K562 (cell line): ENCODE data around the gene EBI3. TPM values are rescaled to one million over a fixed set of nuclear protein-coding genes. Genes with fewer than 3 reads are reported as not detected.

ENCODE experiments used
- ATAC-seq: fragments of 200-7000 bp; cut with Tn5 transposase; 3 replicates; pipeline ENCODE4 v1.9.1; 2020; ENCODE audit warnings: moderate library complexity
- BruUV-seq: library from RNA; stranded (reverse); fragments of 400-500 nt; replicated peaks from 2 replicates; lab custom pipeline; 2021; lab: Mats Ljungman, UMichigan
- CTCF ChIA-PET: fragments of 300-600 bp; formaldehyde crosslinking; extraction: SDS; loops from one replicate; lab custom pipeline; 2021; ENCODE audit warnings: low intra/inter-chr PET ratio; lab: Yijun Ruan, JAX
- POLR2A ChIA-PET: fragments of 300-600, 350-650 bp; sonication (Branson Sonifier 250); formaldehyde crosslinking; extraction: SDS; loops from one replicate; lab custom pipeline; 2021; ENCODE audit warnings: antibody characterized with exemption, inconsistent platforms; lab: Yijun Ruan, JAX
- DNase-seq, 4 experiments: peaks; one replicate each; pipeline versions ENCODE4 v3.0.0 to v3.0.0-alpha.2; 2011 to 2018; ENCODE audit warnings: low spot score in 3 of 4, mixed read lengths in 3 of 4; ENCODE audit errors: extremely low read depth in 1 of 4
- FAIRE-seq: peaks from 2 replicates; lab custom pipeline; 2011; peaks lifted over from hg19 to GRCh38; lab: Jason Lieb, UNC
- H2AFZ ChIP-seq: 2 replicates; pipeline ENCODE4 v1.6.0; 2011; ENCODE audit warnings: low read depth, low read length, control low read depth, inconsistent platforms
- H3K27ac ChIP-seq: fragments of 200-600 bp; 3 replicates; pipeline ENCODE4 v1.8.0; 2011; ENCODE audit warnings: low read depth, mild to moderate bottlenecking, control low read depth, inconsistent platforms, low read length, moderate library complexity, mixed read lengths; ENCODE audit errors: extremely low read depth
- H3K27me3 ChIP-seq, 2 experiments: fragments of 300-600 bp in 1 of 2; 2 replicates in 1 of 2; 3 replicates in 1 of 2; pipeline versions ENCODE4 v1.6.0 to v1.8.0; 2011; ENCODE audit warnings: inconsistent platforms in 2 of 2, low read length in 2 of 2, mild to moderate bottlenecking in 1 of 2, mixed read lengths in 1 of 2, moderate library complexity in 1 of 2; ENCODE audit not compliant: control insufficient read depth in 2 of 2, insufficient read depth in 2 of 2
- H3K36me3 ChIP-seq: fragments of 300-600 bp; 3 replicates; pipeline ENCODE4 v1.8.0; 2011; ENCODE audit warnings: mild to moderate bottlenecking, low read length, inconsistent platforms; ENCODE audit not compliant: control insufficient read depth, insufficient read depth
- H3K4me1 ChIP-seq, 2 experiments: fragments of 200-600 bp in 1 of 2; replicated peaks in 1 of 2; 2 replicates in 1 of 2; 3 replicates in 1 of 2; pipeline versions ENCODE4 v1.5.1 to v1.8.0; 2011; ENCODE audit warnings: inconsistent platforms in 2 of 2, low read length in 2 of 2, mild to moderate bottlenecking in 1 of 2, mixed read lengths in 1 of 2, moderate library complexity in 1 of 2; ENCODE audit not compliant: control insufficient read depth in 2 of 2, insufficient read depth in 2 of 2
- H3K4me2 ChIP-seq: 2 replicates; pipeline ENCODE4 v1.6.1; 2011; ENCODE audit warnings: low read length, control low read depth, inconsistent platforms, mixed read lengths; ENCODE audit not compliant: insufficient read depth
- H3K4me3 ChIP-seq: fragments of 200-600 bp; sonication (generic), shearing (Covaris generic); 2 replicates; pipeline ENCODE4 v1.5.1; 2016; ENCODE audit warnings: control low read depth, inconsistent platforms
- H3K79me2 ChIP-seq: fragments of 200-600 bp; 3 replicates; pipeline ENCODE4 v1.8.0; 2011; ENCODE audit warnings: low read length, inconsistent platforms; ENCODE audit not compliant: control insufficient read depth, insufficient read depth
- H3K9ac ChIP-seq, 2 experiments: 2 replicates each; pipeline versions ENCODE4 v1.6.0 to v1.6.1; 2011; ENCODE audit warnings: low read depth in 2 of 2, low read length in 2 of 2, control low read depth in 1 of 2, inconsistent platforms in 1 of 2, mild to moderate bottlenecking in 1 of 2, mixed read lengths in 1 of 2; ENCODE audit not compliant: insufficient read depth in 1 of 2
- H3K9me1 ChIP-seq: one replicate; pipeline ENCODE4 v1.6.0; 2011; ENCODE audit warnings: inconsistent platforms, mild to moderate bottlenecking, low read length, moderate library complexity; ENCODE audit not compliant: control insufficient read depth, insufficient read depth
- H3K9me3 ChIP-seq: replicated peaks from 2 replicates; pipeline ENCODE4 v1.5.1; 2011; ENCODE audit warnings: low read depth, low read length, inconsistent platforms; ENCODE audit not compliant: control insufficient read depth, insufficient read depth
- H4K20me1 ChIP-seq: replicated peaks from 2 replicates; pipeline ENCODE4 v1.6.1; 2011; ENCODE audit warnings: low read length, inconsistent platforms, mixed read lengths; ENCODE audit not compliant: control insufficient read depth, insufficient read depth
- KAT2B ChIP-seq: IDR thresholded peaks from one replicate; pipeline ENCODE4 v1.6.1; 2012; ENCODE audit warnings: low read depth, mild to moderate bottlenecking, control low read depth, inconsistent platforms, low read length, moderate library complexity
- NCOA6 ChIP-seq: fragments of 450-650 bp; IDR thresholded peaks from 2 replicates; pipeline ENCODE4 v1.6.1; 2017; ENCODE audit warnings: mild to moderate bottlenecking
- NFRKB ChIP-seq: fragments of 450-650 bp; IDR thresholded peaks from 2 replicates; pipeline ENCODE4 v1.6.1; 2016; ENCODE audit warnings: low read depth
- YY1 ChIP-seq, 3 experiments: IDR thresholded peaks; 2 replicates each; pipeline ENCODE4 v1.6.1; 2011; ENCODE audit warnings: low read length in 2 of 3, mild to moderate bottlenecking in 2 of 3, moderate library complexity in 2 of 3, borderline replicate concordance in 1 of 3, control low read depth in 1 of 3, low read depth in 1 of 3; ENCODE audit not compliant: insufficient read depth in 3 of 3, insufficient replicate concordance in 2 of 3, control insufficient read depth in 1 of 3, insufficient read length in 1 of 3; ENCODE audit errors: extremely low read depth in 1 of 3
- ZNF24 ChIP-seq: fragments of 450-650 bp; IDR thresholded peaks from 2 replicates; pipeline ENCODE4 v1.6.1; 2016
- WGBS: fragments of 100-300 bp; shearing (Covaris generic); methylation state at CpG from one replicate; pipeline ENCODE4 v1.1.6; 2016; ENCODE audit warnings: low coverage, mixed read lengths; ENCODE audit not compliant: insufficient coverage; ENCODE audit errors: missing lambda C conversion rate; 5-methylcytosine and 5-hydroxymethylcytosine counted together
- in situ Hi-C: fragments of 300-500 bp; cut with MboI; formaldehyde crosslinking; loops from 4 replicates; pipeline ENCODE4 v1.15.0; 2018; ENCODE audit warnings: inconsistent platforms, mixed read lengths
- intact Hi-C: fragments of 100-400 bp; cut with micrococcal nuclease; formaldehyde crosslinking; loops from 2 replicates; pipeline ENCODE4 v1.14.2; 2022
- polyA plus RNA-seq, 8 experiments: library from polyadenylated mRNA; depleted of rRNA in 4 of 8; stranded (reverse) in 5 of 8; unstranded in 3 of 8; fragments of >200 nt; fragmentation: Nextera tagmentation in 2 of 8; fragmentation: Illumina TruSeq in 1 of 8; extraction: Ambion mirVana in 2 of 8; extraction: Trizol in 1 of 8; gene quantifications; 2 replicates each; pipeline versions ENCODE4 v1.2.1 to v1.2.3, GENCODE V29; 2011 to 2014; ENCODE audit warnings: inconsistent platforms in 1 of 8, missing spikeins in 1 of 8
- total RNA-seq, 7 experiments: library from RNA; depleted of rRNA in 6 of 7; stranded (reverse); fragments of >200 nt in 6 of 7; fragmentation: Illumina TruSeq in 2 of 7; extraction: Trizol in 2 of 7; gene quantifications; 2 replicates each; pipeline versions ENCODE4 v1.2.1 to v1.2.3, GENCODE V29; 2011 to 2021; ENCODE audit warnings: low replicate concordance in 1 of 7
- TF ChIP-seq, protein P1 (sequence below): fragments of 450-650 bp; IDR thresholded peaks from 2 replicates; pipeline ENCODE4 v1.6.1; 2017; ENCODE audit warnings: mild to moderate bottlenecking, moderate library complexity
- TF ChIP-seq, protein P2 (sequence below), 2 experiments: fragments of 450-650 bp; IDR thresholded peaks; 2 replicates each; pipeline ENCODE4 v1.6.1; 2016; ENCODE audit warnings: mild to moderate bottlenecking in 2 of 2, borderline replicate concordance in 1 of 2, low read depth in 1 of 2, moderate library complexity in 1 of 2

The EBI3 gene
- total and polyA plus RNA-seq, 9 of the 15 experiments (the other 6 are each of a cell fraction or from before 2014, with no cell fraction given) = 0.08 to 0.35 (median 0.22) TPM; not detected in 6

DNA sequence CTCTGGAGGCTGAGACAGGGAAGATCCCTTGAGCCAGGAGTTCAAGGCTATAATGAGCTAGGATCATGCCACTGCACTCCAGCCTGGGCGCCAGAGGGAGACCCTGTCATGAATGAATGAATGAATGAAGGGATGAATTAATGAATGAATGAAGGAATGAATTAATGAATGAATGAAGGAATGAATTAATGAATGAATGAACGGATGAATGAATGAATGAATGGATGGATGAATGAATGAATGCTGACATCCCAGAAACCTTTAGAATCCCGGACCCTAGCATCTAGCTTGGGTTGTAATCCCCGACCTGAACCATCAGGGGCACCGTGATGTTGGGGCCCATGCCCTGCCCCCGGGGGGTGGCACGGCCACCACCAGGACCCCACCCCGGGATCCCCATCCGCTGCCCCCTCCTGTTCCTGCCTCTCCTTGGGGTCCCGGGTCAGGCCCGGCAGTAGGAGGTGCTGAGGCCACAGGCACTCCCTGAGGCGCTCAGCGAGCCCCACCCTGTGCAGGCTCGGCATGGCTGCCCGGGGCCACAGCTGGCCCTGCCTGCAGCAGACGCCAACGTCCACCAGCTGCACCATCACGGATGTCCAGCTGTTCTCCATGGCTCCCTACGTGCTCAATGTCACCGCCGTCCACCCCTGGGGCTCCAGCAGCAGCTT lies 3.4 kb downstream of the EBI3 start:
- Histone ChIP-seq H2AFZ (peak overlapping the region; percentile 75), H3K79me2 (no peaks in the 10 kb centered on the region), H3K9ac (peak overlapping the region in 1 of 2 experiments; percentile 83; a peak in 2 of 4 replicates), H3K36me3 (no peaks in the 10 kb centered on the region), H3K4me3 (0 out of 2 replicates have a peak overlapping the region, but pooled peaks have one; percentile 1), H3K4me1 (peaks cover 5 to 32% of the 10 kb centered on the region in 2 experiments; a peak in 4 of 5 replicates), H3K9me1 (no peaks in the 10 kb centered on the region), H4K20me1 (0 out of 2 replicates have a peak, but pooled peaks cover 5% of the 10 kb centered on the region), H3K4me2 (peak overlapping the region; percentile 44; the same call in 1 of the 2 replicates), H3K27ac (no peak overlapping the region), H3K27me3 (peaks cover 12 to 27% of the 10 kb centered on the region in 2 experiments; a peak in 3 of 5 replicates), H3K9me3 (no peaks in the 10 kb centered on the region)
- DNase-seq (peak in 2 of 4 experiments; percentile 13 to 23), ATAC-seq (peak; percentile 76), FAIRE-seq (no peak)
- intact Hi-C loops (no loop called here), in situ Hi-C loops (no loop called here)
- POLR2A ChIA-PET = interaction anchor here (0.7 to 3.0 kb wide), 2 partner anchors 14 to 799 kb away, joined by 3 to 13 read pairs; partner anchors contain the start of gene YJU2
- BruUV-seq = no TSS peak
- CTCF ChIA-PET = interaction anchor here (0.6 kb wide), 1 partner anchor 71 kb away, joined by 3 read pairs; no protein-coding TSS in a partner anchor
- 11% methylated on average over 17 of the region's 21 CpGs for WGBS
- TF ChIP-seq ZNF24 (peak; percentile 100), NCOA6 (no peak), NFRKB (0 out of 2 replicates have a peak, but pooled peaks have one; percentile 23), YY1 (IDR thresholded peaks at IDR 0.05; ENCODE audit: borderline replicate concordance in 1 of 3, control insufficient read depth in 1 of 3, extremely low read depth in 1 of 3, insufficient read depth in 3 of 3, insufficient read length in 1 of 3, insufficient replicate concordance in 2 of 3, low read depth in 1 of 3, low read length in 2 of 3) (peak in 1 of 3 experiments; percentile 18), KAT2B (no peak)
- TF ChIP-seq, protein P1, sequence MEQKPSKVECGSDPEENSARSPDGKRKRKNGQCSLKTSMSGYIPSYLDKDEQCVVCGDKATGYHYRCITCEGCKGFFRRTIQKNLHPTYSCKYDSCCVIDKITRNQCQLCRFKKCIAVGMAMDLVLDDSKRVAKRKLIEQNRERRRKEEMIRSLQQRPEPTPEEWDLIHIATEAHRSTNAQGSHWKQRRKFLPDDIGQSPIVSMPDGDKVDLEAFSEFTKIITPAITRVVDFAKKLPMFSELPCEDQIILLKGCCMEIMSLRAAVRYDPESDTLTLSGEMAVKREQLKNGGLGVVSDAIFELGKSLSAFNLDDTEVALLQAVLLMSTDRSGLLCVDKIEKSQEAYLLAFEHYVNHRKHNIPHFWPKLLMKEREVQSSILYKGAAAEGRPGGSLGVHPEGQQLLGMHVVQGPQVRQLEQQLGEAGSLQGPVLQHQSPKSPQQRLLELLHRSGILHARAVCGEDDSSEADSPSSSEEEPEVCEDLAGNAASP = no peak
- TF ChIP-seq, protein P2, sequence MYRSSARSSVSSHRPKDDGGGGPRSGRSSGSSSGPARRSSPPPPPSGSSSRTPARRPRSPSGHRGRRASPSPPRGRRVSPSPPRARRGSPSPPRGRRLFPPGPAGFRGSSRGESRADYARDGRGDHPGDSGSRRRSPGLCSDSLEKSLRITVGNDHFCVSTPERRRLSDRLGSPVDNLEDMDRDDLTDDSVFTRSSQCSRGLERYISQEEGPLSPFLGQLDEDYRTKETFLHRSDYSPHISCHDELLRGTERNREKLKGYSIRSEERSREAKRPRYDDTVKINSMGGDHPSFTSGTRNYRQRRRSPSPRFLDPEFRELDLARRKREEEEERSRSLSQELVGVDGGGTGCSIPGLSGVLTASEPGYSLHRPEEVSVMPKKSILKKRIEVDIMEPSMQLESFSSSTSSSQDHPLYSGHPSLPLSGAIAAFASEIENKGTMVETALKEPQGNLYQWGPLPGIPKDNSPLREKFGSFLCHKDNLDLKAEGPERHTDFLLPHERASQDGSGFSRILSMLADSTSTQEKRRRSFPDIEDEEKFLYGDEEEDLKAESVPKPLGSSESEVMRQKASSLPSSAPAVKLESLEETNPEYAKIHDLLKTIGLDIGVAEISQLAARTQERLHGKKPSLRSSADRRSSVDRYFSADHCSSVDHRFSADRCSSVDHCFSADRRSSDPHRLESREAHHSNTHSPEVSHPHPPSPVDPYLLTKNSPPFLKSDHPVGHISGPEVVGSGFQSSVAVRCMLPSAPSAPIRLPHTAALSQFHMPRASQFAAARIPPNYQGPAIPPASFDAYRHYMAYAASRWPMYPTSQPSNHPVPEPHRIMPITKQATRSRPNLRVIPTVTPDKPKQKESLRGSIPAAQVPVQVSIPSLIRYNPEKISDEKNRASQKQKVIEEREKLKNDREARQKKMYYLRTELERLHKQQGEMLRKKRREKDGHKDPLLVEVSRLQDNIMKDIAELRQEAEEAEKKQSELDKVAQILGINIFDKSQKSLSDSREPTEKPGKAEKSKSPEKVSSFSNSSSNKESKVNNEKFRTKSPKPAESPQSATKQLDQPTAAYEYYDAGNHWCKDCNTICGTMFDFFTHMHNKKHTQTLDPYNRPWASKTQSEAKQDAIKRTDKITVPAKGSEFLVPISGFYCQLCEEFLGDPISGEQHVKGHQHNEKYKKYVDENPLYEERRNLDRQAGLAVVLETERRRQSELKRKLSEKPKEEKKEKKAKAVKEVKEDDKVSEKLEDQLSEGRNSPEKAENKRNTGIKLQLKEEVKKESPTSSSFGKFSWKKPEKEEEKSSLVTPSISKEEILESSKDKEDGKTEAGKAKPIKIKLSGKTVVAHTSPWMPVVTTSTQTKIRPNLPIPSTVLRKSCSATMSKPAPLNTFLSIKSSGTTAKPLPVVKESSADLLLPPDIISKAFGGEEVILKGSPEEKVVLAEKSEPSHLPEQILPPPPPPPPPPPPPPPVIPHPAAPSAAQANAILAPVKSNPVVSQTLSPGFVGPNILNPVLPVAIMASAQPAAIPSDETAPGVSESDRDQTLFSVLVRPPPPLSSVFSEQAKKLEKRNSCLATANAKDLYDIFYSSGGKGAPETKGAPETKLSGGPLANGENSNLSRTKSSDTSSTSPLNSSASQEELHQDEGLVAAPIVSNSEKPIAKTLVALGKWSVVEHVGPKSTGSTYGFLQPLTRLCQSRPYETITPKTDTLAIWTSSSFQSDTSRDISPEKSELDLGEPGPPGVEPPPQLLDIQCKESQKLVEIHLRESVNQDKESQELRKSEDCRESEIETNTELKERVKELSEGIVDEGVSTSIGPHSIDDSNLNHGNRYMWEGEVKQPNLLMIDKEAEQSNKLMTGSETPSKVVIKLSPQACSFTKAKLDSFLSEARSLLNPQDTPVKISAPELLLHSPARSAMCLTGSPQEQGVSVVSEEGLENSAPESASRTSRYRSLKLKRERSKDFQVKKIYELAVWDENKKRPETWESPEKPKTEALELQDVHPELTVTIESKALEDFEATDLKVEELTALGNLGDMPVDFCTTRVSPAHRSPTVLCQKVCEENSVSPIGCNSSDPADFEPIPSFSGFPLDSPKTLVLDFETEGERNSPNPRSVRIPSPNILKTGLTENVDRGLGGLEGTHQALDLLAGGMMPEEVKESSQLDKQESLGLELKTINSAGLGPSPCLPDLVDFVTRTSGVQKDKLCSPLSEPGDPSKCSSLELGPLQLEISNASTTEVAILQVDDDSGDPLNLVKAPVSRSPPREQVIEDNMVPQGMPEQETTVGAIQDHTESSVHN (IDR thresholded peaks at IDR 0.05; ENCODE audit: borderline replicate concordance in 1 of 2, low read depth in 1 of 2) = 0 out of 4 replicates have a peak, but pooled peaks of 1 of the 2 experiments have one; percentile 32
